GM23338 (cell line): ENCODE measurements around the gene LAMC2. TPM values are rescaled to one million over a fixed set of nuclear protein-coding genes. Genes with fewer than 3 reads are reported as not detected.

Experiments
- ATAC-seq: fragments of 200-7000 bp; cut with Tn5 transposase; 3 replicates; pipeline ENCODE4 v1.9.1; 2020
- DNase-seq: peaks from one replicate; pipeline ENCODE4 v3.0.0-alpha.2; 2015; ENCODE audit warnings: low spot score
- H2AFZ ChIP-seq: fragments of 200-600 bp; sonication (generic); 2 replicates; pipeline ENCODE4 v1.8.0; 2016; ENCODE audit warnings: antibody characterized with exemption, mild to moderate bottlenecking, moderate library complexity
- H3F3A ChIP-seq: fragments of 200-600 bp; sonication (generic); replicated peaks from 2 replicates; pipeline ENCODE4 v1.8.0; 2017; ENCODE audit warnings: antibody characterized with exemption, mixed run types, low read depth
- H3K27ac ChIP-seq: fragments of 200-600 bp; sonication (generic); 2 replicates; pipeline ENCODE4 v1.6.1; 2016; ENCODE audit warnings: low read depth
- H3K27me3 ChIP-seq: fragments of 200-600 bp; sonication (generic); 2 replicates; pipeline ENCODE4 v1.8.0; 2016; ENCODE audit warnings: mild to moderate bottlenecking, mixed run types, moderate library complexity; ENCODE audit not compliant: insufficient read depth
- H3K36me3 ChIP-seq: fragments of 200-600 bp; sonication (generic); 2 replicates; pipeline ENCODE4 v1.8.0; 2016; ENCODE audit warnings: mild to moderate bottlenecking; ENCODE audit not compliant: insufficient read depth
- H3K4me1 ChIP-seq: fragments of 200-600 bp; sonication (generic); 2 replicates; pipeline ENCODE4 v1.8.0; 2016; ENCODE audit warnings: mild to moderate bottlenecking, moderate library complexity; ENCODE audit not compliant: insufficient read depth
- H3K4me2 ChIP-seq: fragments of 200-600 bp; sonication (generic); 2 replicates; pipeline ENCODE4 v1.7.1; 2017; ENCODE audit warnings: mixed run types
- H3K4me3 ChIP-seq: fragments of 200-600 bp; sonication (generic); 2 replicates; pipeline ENCODE4 v1.6.1; 2016; ENCODE audit warnings: mixed run types
- H3K79me2 ChIP-seq: fragments of 200-600 bp; sonication (generic); replicated peaks from 2 replicates; pipeline ENCODE4 v1.8.0; 2017; ENCODE audit warnings: mild to moderate bottlenecking; ENCODE audit not compliant: insufficient read depth
- H3K9me2 ChIP-seq: fragments of 200-600 bp; sonication (generic); 2 replicates; pipeline ENCODE4 v1.8.0; 2017; ENCODE audit not compliant: insufficient read depth
- H4K20me1 ChIP-seq: fragments of 200-600 bp; sonication (generic); replicated peaks from 2 replicates; pipeline ENCODE4 v1.8.0; 2017; ENCODE audit warnings: mild to moderate bottlenecking; ENCODE audit not compliant: insufficient read depth
- H3K27ac Mint-ChIP-seq: 2 replicates; pipeline ENCODE4 v1.8.0; 2020; ENCODE audit warnings: inconsistent platforms, mild to moderate bottlenecking, moderate library complexity, mixed read lengths
- H3K27me3 Mint-ChIP-seq: 3 replicates; pipeline ENCODE4 v1.8.0; 2022; ENCODE audit warnings: low read depth, mild to moderate bottlenecking, moderate library complexity, mixed read lengths, inconsistent platforms; ENCODE audit not compliant: insufficient read depth, poor library complexity
- H3K36me3 Mint-ChIP-seq: 3 replicates; pipeline ENCODE4 v1.8.0; 2021; ENCODE audit warnings: low read depth, mild to moderate bottlenecking, inconsistent platforms, moderate library complexity, mixed read lengths
- H3K4me1 Mint-ChIP-seq: 3 replicates; pipeline ENCODE4 v1.8.0; 2020; ENCODE audit warnings: mild to moderate bottlenecking, inconsistent platforms, mixed read lengths
- H3K4me3 Mint-ChIP-seq: 3 replicates; pipeline ENCODE4 v1.8.0; 2021; ENCODE audit warnings: moderate library complexity, mild to moderate bottlenecking, inconsistent platforms, mixed read lengths
- H3K9me3 Mint-ChIP-seq: 3 replicates; pipeline ENCODE4 v1.8.0; 2020; ENCODE audit warnings: moderate library complexity, mild to moderate bottlenecking, inconsistent platforms, mixed read lengths
- CREB1 ChIP-seq: fragments of 250-450 bp; sonication (Bioruptor Pico); IDR thresholded peaks from 2 replicates; pipeline ENCODE4 v1.5.0; 2020; ENCODE audit warnings: low read depth, mild to moderate bottlenecking, moderate library complexity
- JUNB ChIP-seq: IDR thresholded peaks from one replicate; pipeline ENCODE4 v1.6.1; 2016; ENCODE audit warnings: antibody characterized with exemption; ENCODE audit not compliant: unreplicated experiment
- STAT1 ChIP-seq: IDR thresholded peaks from one replicate; pipeline ENCODE4 v1.6.1; 2016; ENCODE audit warnings: antibody characterized with exemption; ENCODE audit not compliant: unreplicated experiment
- ZNF114 ChIP-seq: fragments of 250-450 bp; sonication (Bioruptor Pico); IDR thresholded peaks from 2 replicates; pipeline ENCODE4 v1.5.0; 2020; ENCODE audit warnings: mild to moderate bottlenecking, moderate library complexity
- ZNF331 ChIP-seq: fragments of 250-450 bp; sonication (Bioruptor Pico); IDR thresholded peaks from 2 replicates; pipeline ENCODE4 v1.5.0; 2020; ENCODE audit warnings: low read depth, mild to moderate bottlenecking, moderate library complexity
- polyA plus RNA-seq: library from polyadenylated mRNA; unstranded; fragments of >200 nt; fragmentation: Nextera tagmentation; extraction: Ambion mirVana; gene quantifications from 2 replicates; pipeline ENCODE4 v1.2.1, GENCODE V29; 2016
- total RNA-seq: library from RNA; depleted of rRNA; stranded (reverse); fragments of >200 nt; shearing (Covaris generic); gene quantifications from 2 replicates; pipeline ENCODE4 v1.2.3, GENCODE V29; 2014
- TF ChIP-seq, protein P1 (sequence below): IDR thresholded peaks from one replicate; pipeline ENCODE4 v1.6.1; 2018; ENCODE audit warnings: antibody characterized with exemption; ENCODE audit not compliant: unreplicated experiment
- TF ChIP-seq, protein P2 (sequence below), 2 experiments: fragments of 200-600 bp in 1 of 2; sonication (generic) in 1 of 2; conservative IDR thresholded peaks; 2 replicates each; pipeline versions ENCODE4 v1.5.1 to v1.6.1; 2016 to 2017; ENCODE audit warnings: antibody characterized with exemption in 2 of 2, low read depth in 2 of 2, mild to moderate bottlenecking in 2 of 2, moderate library complexity in 1 of 2
- TF ChIP-seq, protein P3 (sequence below): IDR thresholded peaks from 2 replicates; pipeline ENCODE4 v1.6.1; 2016; ENCODE audit warnings: antibody characterized with exemption
- TF ChIP-seq, protein P4 (sequence below): fragments of 250-450 bp; sonication (Bioruptor Pico); IDR thresholded peaks from 2 replicates; pipeline ENCODE4 v1.5.0; 2020; ENCODE audit warnings: mild to moderate bottlenecking, moderate library complexity

Gene LAMC2
- total and polyA plus RNA-seq, 2 experiments from 2014 or later: 4.3 to 19.5 TPM

DNA sequence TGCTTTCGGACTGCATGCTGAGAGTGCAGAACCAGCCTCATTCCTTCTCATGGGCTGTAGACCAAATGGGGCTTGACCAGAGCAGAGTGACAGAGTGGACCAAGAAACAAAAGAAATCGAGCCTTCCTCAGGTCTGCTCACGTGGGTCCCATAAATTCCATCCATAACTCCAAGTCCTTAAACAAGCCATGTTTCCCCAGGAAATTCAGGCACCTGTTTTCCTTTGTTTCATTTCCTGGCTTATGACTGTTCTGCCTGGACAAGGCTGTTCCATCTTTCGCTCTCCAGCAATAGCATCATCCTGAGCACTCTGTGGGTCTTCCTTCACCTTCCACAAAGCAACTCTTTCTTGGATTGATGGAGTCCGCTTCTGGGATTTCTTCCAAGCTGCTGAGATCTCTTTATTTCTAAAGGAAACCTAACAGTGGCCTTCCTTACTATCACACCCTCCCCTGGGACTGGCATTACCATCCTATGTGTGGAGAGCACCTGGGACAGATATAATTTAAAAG is 63.9 kb downstream of the LAMC2 start:
- Mint-ChIP-seq H3K36me3 (peaks cover 16% of the 10 kb centered on the region), H3K4me3 (no peak overlapping the region)
- H4K20me1 ChIP-seq: no peaks in the 10 kb centered on the region

More for the DNA sequence above, 63.9 kb downstream of the LAMC2 start:
- H3K79me2 ChIP-seq: no peaks in the 10 kb centered on the region
- no peaks in the 10 kb centered on the region for H3K27me3 Mint-ChIP-seq
- H3K9me3 Mint-ChIP-seq: peaks cover 9% of the 10 kb centered on the region; the same call in 2 of the 3 replicates
- no peaks in the 10 kb centered on the region for H3K4me1 ChIP-seq
- H3K4me2 ChIP-seq: no peak overlapping the region
- H3K27ac Mint-ChIP-seq: no peak overlapping the region
- peaks cover 9% of the 10 kb centered on the region for H3K4me1 Mint-ChIP-seq
- no peaks in the 10 kb centered on the region; the same call in 1 of the 2 replicates for H3F3A ChIP-seq
- H3K9me2 ChIP-seq: 0 out of 2 replicates have a peak, but pooled peaks cover 3% of the 10 kb centered on the region
- no peak overlapping the region for H3K27ac ChIP-seq
- peaks cover 3% of the 10 kb centered on the region; the same call in 1 of the 2 replicates for H3K36me3 ChIP-seq
- TF ChIP-seq STAT1: no peak
- TF ChIP-seq JUNB: no peak
- TF ChIP-seq, protein P1, sequence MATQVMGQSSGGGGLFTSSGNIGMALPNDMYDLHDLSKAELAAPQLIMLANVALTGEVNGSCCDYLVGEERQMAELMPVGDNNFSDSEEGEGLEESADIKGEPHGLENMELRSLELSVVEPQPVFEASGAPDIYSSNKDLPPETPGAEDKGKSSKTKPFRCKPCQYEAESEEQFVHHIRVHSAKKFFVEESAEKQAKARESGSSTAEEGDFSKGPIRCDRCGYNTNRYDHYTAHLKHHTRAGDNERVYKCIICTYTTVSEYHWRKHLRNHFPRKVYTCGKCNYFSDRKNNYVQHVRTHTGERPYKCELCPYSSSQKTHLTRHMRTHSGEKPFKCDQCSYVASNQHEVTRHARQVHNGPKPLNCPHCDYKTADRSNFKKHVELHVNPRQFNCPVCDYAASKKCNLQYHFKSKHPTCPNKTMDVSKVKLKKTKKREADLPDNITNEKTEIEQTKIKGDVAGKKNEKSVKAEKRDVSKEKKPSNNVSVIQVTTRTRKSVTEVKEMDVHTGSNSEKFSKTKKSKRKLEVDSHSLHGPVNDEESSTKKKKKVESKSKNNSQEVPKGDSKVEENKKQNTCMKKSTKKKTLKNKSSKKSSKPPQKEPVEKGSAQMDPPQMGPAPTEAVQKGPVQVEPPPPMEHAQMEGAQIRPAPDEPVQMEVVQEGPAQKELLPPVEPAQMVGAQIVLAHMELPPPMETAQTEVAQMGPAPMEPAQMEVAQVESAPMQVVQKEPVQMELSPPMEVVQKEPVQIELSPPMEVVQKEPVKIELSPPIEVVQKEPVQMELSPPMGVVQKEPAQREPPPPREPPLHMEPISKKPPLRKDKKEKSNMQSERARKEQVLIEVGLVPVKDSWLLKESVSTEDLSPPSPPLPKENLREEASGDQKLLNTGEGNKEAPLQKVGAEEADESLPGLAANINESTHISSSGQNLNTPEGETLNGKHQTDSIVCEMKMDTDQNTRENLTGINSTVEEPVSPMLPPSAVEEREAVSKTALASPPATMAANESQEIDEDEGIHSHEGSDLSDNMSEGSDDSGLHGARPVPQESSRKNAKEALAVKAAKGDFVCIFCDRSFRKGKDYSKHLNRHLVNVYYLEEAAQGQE: no peak
- no peak for TF ChIP-seq CREB1
- TF ChIP-seq ZNF114 (CRISPR knock-in tag): no peak
- no peak for TF ChIP-seq ZNF331 (CRISPR knock-in tag)
- TF ChIP-seq, protein P2, sequence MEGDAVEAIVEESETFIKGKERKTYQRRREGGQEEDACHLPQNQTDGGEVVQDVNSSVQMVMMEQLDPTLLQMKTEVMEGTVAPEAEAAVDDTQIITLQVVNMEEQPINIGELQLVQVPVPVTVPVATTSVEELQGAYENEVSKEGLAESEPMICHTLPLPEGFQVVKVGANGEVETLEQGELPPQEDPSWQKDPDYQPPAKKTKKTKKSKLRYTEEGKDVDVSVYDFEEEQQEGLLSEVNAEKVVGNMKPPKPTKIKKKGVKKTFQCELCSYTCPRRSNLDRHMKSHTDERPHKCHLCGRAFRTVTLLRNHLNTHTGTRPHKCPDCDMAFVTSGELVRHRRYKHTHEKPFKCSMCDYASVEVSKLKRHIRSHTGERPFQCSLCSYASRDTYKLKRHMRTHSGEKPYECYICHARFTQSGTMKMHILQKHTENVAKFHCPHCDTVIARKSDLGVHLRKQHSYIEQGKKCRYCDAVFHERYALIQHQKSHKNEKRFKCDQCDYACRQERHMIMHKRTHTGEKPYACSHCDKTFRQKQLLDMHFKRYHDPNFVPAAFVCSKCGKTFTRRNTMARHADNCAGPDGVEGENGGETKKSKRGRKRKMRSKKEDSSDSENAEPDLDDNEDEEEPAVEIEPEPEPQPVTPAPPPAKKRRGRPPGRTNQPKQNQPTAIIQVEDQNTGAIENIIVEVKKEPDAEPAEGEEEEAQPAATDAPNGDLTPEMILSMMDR (conservative IDR thresholded peaks at IDR 0.05; ENCODE audit: low read depth in 2 of 2): no peak
- TF ChIP-seq, protein P3, sequence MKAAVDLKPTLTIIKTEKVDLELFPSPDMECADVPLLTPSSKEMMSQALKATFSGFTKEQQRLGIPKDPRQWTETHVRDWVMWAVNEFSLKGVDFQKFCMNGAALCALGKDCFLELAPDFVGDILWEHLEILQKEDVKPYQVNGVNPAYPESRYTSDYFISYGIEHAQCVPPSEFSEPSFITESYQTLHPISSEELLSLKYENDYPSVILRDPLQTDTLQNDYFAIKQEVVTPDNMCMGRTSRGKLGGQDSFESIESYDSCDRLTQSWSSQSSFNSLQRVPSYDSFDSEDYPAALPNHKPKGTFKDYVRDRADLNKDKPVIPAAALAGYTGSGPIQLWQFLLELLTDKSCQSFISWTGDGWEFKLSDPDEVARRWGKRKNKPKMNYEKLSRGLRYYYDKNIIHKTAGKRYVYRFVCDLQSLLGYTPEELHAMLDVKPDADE: no peak
- TF ChIP-seq, protein P4, sequence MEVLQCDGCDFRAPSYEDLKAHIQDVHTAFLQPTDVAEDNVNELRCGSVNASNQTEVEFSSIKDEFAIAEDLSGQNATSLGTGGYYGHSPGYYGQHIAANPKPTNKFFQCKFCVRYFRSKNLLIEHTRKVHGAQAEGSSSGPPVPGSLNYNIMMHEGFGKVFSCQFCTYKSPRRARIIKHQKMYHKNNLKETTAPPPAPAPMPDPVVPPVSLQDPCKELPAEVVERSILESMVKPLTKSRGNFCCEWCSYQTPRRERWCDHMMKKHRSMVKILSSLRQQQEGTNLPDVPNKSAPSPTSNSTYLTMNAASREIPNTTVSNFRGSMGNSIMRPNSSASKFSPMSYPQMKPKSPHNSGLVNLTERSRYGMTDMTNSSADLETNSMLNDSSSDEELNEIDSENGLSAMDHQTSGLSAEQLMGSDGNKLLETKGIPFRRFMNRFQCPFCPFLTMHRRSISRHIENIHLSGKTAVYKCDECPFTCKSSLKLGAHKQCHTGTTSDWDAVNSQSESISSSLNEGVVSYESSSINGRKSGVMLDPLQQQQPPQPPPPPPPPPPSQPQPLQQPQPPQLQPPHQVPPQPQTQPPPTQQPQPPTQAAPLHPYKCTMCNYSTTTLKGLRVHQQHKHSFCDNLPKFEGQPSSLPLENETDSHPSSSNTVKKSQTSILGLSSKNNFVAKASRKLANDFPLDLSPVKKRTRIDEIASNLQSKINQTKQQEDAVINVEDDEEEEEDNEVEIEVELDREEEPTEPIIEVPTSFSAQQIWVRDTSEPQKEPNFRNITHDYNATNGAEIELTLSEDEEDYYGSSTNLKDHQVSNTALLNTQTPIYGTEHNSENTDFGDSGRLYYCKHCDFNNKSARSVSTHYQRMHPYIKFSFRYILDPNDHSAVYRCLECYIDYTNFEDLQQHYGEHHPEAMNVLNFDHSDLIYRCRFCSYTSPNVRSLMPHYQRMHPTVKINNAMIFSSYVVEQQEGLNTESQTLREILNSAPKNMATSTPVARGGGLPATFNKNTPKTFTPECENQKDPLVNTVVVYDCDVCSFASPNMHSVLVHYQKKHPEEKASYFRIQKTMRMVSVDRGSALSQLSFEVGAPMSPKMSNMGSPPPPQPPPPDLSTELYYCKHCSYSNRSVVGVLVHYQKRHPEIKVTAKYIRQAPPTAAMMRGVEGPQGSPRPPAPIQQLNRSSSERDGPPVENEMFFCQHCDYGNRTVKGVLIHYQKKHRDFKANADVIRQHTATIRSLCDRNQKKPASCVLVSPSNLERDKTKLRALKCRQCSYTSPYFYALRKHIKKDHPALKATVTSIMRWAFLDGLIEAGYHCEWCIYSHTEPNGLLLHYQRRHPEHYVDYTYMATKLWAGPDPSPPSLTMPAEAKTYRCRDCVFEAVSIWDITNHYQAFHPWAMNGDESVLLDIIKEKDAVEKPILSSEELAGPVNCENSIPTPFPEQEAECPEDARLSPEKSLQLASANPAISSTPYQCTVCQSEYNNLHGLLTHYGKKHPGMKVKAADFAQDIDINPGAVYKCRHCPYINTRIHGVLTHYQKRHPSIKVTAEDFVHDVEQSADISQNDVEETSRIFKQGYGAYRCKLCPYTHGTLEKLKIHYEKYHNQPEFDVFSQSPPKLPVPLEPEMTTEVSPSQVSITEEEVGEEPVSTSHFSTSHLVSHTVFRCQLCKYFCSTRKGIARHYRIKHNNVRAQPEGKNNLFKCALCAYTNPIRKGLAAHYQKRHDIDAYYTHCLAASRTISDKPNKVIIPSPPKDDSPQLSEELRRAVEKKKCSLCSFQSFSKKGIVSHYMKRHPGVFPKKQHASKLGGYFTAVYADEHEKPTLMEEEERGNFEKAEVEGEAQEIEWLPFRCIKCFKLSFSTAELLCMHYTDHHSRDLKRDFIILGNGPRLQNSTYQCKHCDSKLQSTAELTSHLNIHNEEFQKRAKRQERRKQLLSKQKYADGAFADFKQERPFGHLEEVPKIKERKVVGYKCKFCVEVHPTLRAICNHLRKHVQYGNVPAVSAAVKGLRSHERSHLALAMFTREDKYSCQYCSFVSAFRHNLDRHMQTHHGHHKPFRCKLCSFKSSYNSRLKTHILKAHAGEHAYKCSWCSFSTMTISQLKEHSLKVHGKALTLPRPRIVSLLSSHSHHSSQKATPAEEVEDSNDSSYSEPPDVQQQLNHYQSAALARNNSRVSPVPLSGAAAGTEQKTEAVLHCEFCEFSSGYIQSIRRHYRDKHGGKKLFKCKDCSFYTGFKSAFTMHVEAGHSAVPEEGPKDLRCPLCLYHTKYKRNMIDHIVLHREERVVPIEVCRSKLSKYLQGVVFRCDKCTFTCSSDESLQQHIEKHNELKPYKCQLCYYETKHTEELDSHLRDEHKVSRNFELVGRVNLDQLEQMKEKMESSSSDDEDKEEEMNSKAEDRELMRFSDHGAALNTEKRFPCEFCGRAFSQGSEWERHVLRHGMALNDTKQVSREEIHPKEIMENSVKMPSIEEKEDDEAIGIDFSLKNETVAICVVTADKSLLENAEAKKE: no peak
- DNase-seq: no peak
- H3K27me3 ChIP-seq: no peaks in the 10 kb centered on the region
- no peak for ATAC-seq
- H3K4me3 ChIP-seq: no peak overlapping the region
- H2AFZ ChIP-seq: no peak overlapping the region
